HG03432 (cell line): ENCODE data around the gene MYO16.
"Not testable (repeated sequence)": the region's sequence is repeated elsewhere in the genome, so short reads cannot be mapped to it uniquely, and the experiment has no call there.

ENCODE experiments used
- ATAC-seq: cut with Tn5 transposase; IDR thresholded peaks from one replicate; pipeline ENCODE4 v1.9.1; 2021; ENCODE audit warnings: mild to moderate bottlenecking, moderate library complexity; ENCODE audit not compliant: unreplicated experiment

The MYO16 gene

GRCh38 chr13:108734676-108735075 is 105.3 kb downstream of the MYO16 start:
- ATAC-seq: no peak

- no peak for ATAC-seq
These were observed 112.5 kb downstream of the MYO16 start for GRCh38 chr13:108741930-108742329.

GRCh38 chr13:108742701-108743451 is 113.5 kb downstream of the MYO16 start:
- no peak for ATAC-seq

- no peak for ATAC-seq
These were observed 114.1 kb downstream of the MYO16 start for GRCh38 chr13:108743522-108743921.

GRCh38 chr13:108747843-108748242 is 118.4 kb downstream of the MYO16 start:
- no peak for ATAC-seq

GRCh38 chr13:108752276-108752675 is 122.9 kb downstream of the MYO16 start:
- ATAC-seq: no peak

GRCh38 chr13:108755083-108755482 is 125.7 kb downstream of the MYO16 start:
- no peak for ATAC-seq

- ATAC-seq: no peak
These were observed 130.7 kb downstream of the MYO16 start for GRCh38 chr13:108760129-108760528.

GRCh38 chr13:108760541-108760940 is 131.1 kb downstream of the MYO16 start:
- ATAC-seq: no peak

GRCh38 chr13:108768035-108768434 is 138.6 kb downstream of the MYO16 start:
- ATAC-seq: no peak

- peak; percentile 63 for ATAC-seq
These were observed 140.0 kb downstream of the MYO16 start for GRCh38 chr13:108769213-108770070.

GRCh38 chr13:108775597-108775996 is 146.2 kb downstream of the MYO16 start:
- no peak for ATAC-seq

- ATAC-seq: no peak
These were observed 147.2 kb downstream of the MYO16 start for GRCh38 chr13:108776650-108777049.

GRCh38 chr13:108777421-108778420 is 148.3 kb downstream of the MYO16 start:
- ATAC-seq: no peak

- no peak for ATAC-seq
These were observed 149.9 kb downstream of the MYO16 start for GRCh38 chr13:108779308-108779707.

- ATAC-seq: no peak
These were observed 151.3 kb downstream of the MYO16 start for GRCh38 chr13:108780706-108781105.

GRCh38 chr13:108781312-108781711 is 151.9 kb downstream of the MYO16 start:
- ATAC-seq: no peak

GRCh38 chr13:108782480-108782879 is 153.1 kb downstream of the MYO16 start:
- not testable (repeated sequence) for ATAC-seq

GRCh38 chr13:108785844-108786243 is 156.4 kb downstream of the MYO16 start:
- ATAC-seq: no peak

GRCh38 chr13:108786456-108787200 is 157.2 kb downstream of the MYO16 start:
- no peak for ATAC-seq
